ENCODE measurements around the gene INPP4B. TPM values are rescaled to one million over a fixed set of nuclear protein-coding genes. Genes with fewer than 3 reads are reported as not detected.

The INPP4B gene
- total RNA-seq, 1 experiment from 2014 or later = 0.07 TPM

DNA sequence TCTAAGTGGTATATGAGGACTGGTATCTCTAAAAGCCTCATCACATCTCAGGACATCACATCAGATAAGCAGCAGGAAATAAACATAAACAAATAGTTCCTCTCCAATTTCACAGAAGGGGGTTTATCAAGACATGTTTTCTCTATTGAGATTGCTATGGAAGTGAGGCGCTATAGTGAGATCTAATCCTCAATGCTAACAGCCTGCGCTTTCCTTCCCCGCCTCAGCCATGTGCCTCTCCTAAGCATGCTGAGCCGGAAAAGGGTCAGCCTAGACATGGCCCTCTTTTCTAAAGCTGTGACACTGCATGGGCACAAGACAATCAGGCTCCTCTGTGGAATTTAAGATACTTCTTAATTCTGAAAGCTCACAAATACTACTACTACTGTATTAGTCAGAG lies 286.1 kb downstream of the INPP4B start:
- no peak overlapping the region for H3K9ac ChIP-seq (ENCODE audit: extremely low read depth, insufficient read length, low read length)
- no peak for DNase-seq

More for the DNA sequence above, 286.1 kb downstream of the INPP4B start:
- Histone ChIP-seq H3K79me1 (ENCODE audit: insufficient read depth, low read depth, low read length, poor library complexity, severe bottlenecking) (no peaks in the 10 kb centered on the region), H2BK120ac (ENCODE audit: low read depth, low read length, poor library complexity, severe bottlenecking) (no peak overlapping the region), H3K18ac (ENCODE audit: insufficient read length, low read depth, low read length) (no peak overlapping the region), H3K4me1 (ENCODE audit: insufficient read depth, low read length) (no peaks in the 10 kb centered on the region), H3K4ac (ENCODE audit: low read depth, low read length) (no peak overlapping the region), H4K20me1 (ENCODE audit: control insufficient read depth, insufficient read depth, insufficient read length) (no peaks in the 10 kb centered on the region), H3K9me3 (ENCODE audit: control insufficient read depth, low read depth, low read length) (no peaks in the 10 kb centered on the region), H3K56ac (ENCODE audit: insufficient read length, low read depth, low read length) (no peak overlapping the region), H3K4me2 (ENCODE audit: insufficient read depth, insufficient read length, low read length) (no peak overlapping the region), H2BK15ac (ENCODE audit: low read depth, low read length) (no peak overlapping the region), H3K23ac (ENCODE audit: insufficient read length, low read depth, low read length) (no peak overlapping the region), H4K8ac (replicated peaks; ENCODE audit: insufficient read length, low read depth, low read length) (no peak overlapping the region), H3T11ph (ENCODE audit: low read length) (no peak overlapping the region), H2AK5ac (ENCODE audit: insufficient read length, low read length) (no peak overlapping the region), H3K79me2 (ENCODE audit: insufficient read depth, low read length) (no peaks in the 10 kb centered on the region), H3K23me2 (ENCODE audit: insufficient read length, low read depth, low read length, poor library complexity, severe bottlenecking) (no peaks in the 10 kb centered on the region), H3K27ac (ENCODE audit: insufficient read length, low read depth, low read length) (no peak overlapping the region), H2AFZ (ENCODE audit: low read length) (no peak overlapping the region), H3K27me3 (ENCODE audit: insufficient read depth, low read length) (no peaks in the 10 kb centered on the region), H2BK5ac (ENCODE audit: insufficient read length, low read length) (no peak overlapping the region), H2BK12ac (ENCODE audit: insufficient read length, low read depth, low read length) (no peak overlapping the region), H4K5ac (ENCODE audit: insufficient read length, low read depth, low read length) (no peak overlapping the region), H2BK20ac (ENCODE audit: low read depth, low read length, poor library complexity, severe bottlenecking) (no peak overlapping the region), H4K91ac (ENCODE audit: insufficient read length, low read depth, low read length) (no peak overlapping the region), H3K14ac (ENCODE audit: insufficient read depth, low read length) (no peak overlapping the region)
- TF ChIP-seq CTCF (conservative IDR thresholded peaks at IDR 0.05) = no peak
- WGBS (ENCODE audit: extremely low coverage, insufficient read length, low lambda C conversion rate) = no CpG with 5 or more reads among the region's 4 CpGs
- Mint-ChIP-seq H3K27me3 (ENCODE audit: low read depth) (no peaks in the 10 kb centered on the region), H3K27ac (no peak overlapping the region), H3K36me3 (ENCODE audit: insufficient read depth in 1 of 3, low read depth in 3 of 3) (no peaks in the 10 kb centered on the region), H3K4me3 (no peak overlapping the region), H3K4me1 (peaks cover 0 to 4% of the 10 kb centered on the region in 2 experiments; a peak in 1 of 4 replicates), H3K9me3 (no peaks in the 10 kb centered on the region; a peak in 1 of 5 replicates)

Data from H9 (cell line).